GM12878 (cell line): ENCODE results near the gene AMN1. TPM values are rescaled to one million over a fixed set of nuclear protein-coding genes. Genes with fewer than 3 reads are reported as not detected.

Source experiments
- ATAC-seq: fragments of 200-7000 bp; cut with Tn5 transposase; 3 replicates; pipeline ENCODE4 v1.9.1; 2020; ENCODE audit warnings: mild to moderate bottlenecking, moderate library complexity
- BruUV-seq: library from RNA; stranded (reverse); fragments of 400-500 nt; replicated peaks from 2 replicates; lab custom pipeline; 2021; lab: Mats Ljungman, UMichigan
- CTCF ChIA-PET: fragments of 300-600 bp; sonication (Branson Sonifier 250); formaldehyde crosslinking; extraction: SDS; loops from one replicate; lab custom pipeline; 2021; ENCODE audit warnings: inconsistent platforms; lab: Yijun Ruan, JAX
- POLR2A ChIA-PET: fragments of 350-600 bp; formaldehyde crosslinking; extraction: SDS; loops from one replicate; lab custom pipeline; 2021; ENCODE audit warnings: inconsistent platforms; lab: Charles Lee
- RAD21 ChIA-PET: fragments of 300-600 bp; sonication (Branson Sonifier 250); formaldehyde crosslinking; loops from one replicate; lab custom pipeline; 2023; ENCODE audit warnings: antibody characterized with exemption; ENCODE audit not compliant: unreplicated experiment; lab: Charles Lee
- SMC1A ChIA-PET: fragments of 300-600 bp; sonication (Branson Sonifier 250); formaldehyde crosslinking; loops from one replicate; lab custom pipeline; 2023; ENCODE audit not compliant: unreplicated experiment, uncharacterized antibody; lab: Charles Lee
- DNase-seq: peaks from one replicate; pipeline ENCODE4 v3.0.0-alpha.2; 2011; ENCODE audit warnings: low read depth, low spot score
- FAIRE-seq: peaks from 3 replicates; lab custom pipeline; 2011; peaks lifted over from hg19 to GRCh38; lab: Jason Lieb, UNC
- H2AFZ ChIP-seq: 2 replicates; pipeline ENCODE4 v1.6.0; 2011; ENCODE audit warnings: low read depth, low read length, control low read depth; ENCODE audit not compliant: control insufficient read depth
- H3K27ac ChIP-seq: 2 replicates; pipeline ENCODE4 v1.5.1; 2011; ENCODE audit warnings: control low read depth; ENCODE audit not compliant: control insufficient read depth, insufficient read depth
- H3K27me3 ChIP-seq, 2 experiments: replicated peaks in 1 of 2; 2 replicates each; pipeline versions ENCODE4 v1.6.0 to v1.6.1; 2011; ENCODE audit warnings: low read length in 1 of 2; ENCODE audit not compliant: control insufficient read depth in 2 of 2, insufficient read depth in 2 of 2
- H3K36me3 ChIP-seq, 2 experiments: 2 replicates each; pipeline ENCODE4 v1.5.1; 2011; ENCODE audit warnings: low read length in 1 of 2; ENCODE audit not compliant: control insufficient read depth in 2 of 2, insufficient read depth in 2 of 2
- H3K4me1 ChIP-seq: 2 replicates; pipeline ENCODE4 v1.6.1; 2011; ENCODE audit warnings: mild to moderate bottlenecking, low read length, moderate library complexity, mixed read lengths; ENCODE audit not compliant: control insufficient read depth, insufficient read depth
- H3K4me2 ChIP-seq: 2 replicates; pipeline ENCODE4 v1.6.0; 2011; ENCODE audit warnings: control low read depth; ENCODE audit not compliant: control insufficient read depth, insufficient read depth
- H3K4me3 ChIP-seq: fragments of 200-600 bp; sonication (generic); 2 replicates; pipeline ENCODE4 v1.5.1; 2016
- H3K79me2 ChIP-seq: 2 replicates; pipeline ENCODE4 v1.6.0; 2011; ENCODE audit warnings: low read length; ENCODE audit not compliant: control insufficient read depth, insufficient read depth
- H3K9ac ChIP-seq: 2 replicates; pipeline ENCODE4 v1.8.0; 2011; ENCODE audit warnings: low read length, control low read depth, mixed read lengths; ENCODE audit not compliant: control insufficient read depth, insufficient read depth
- H3K9me3 ChIP-seq: replicated peaks from 3 replicates; pipeline ENCODE4 v1.5.1; 2011; ENCODE audit warnings: mild to moderate bottlenecking, low read length; ENCODE audit not compliant: control insufficient read depth, insufficient read depth
- H4K20me1 ChIP-seq: 2 replicates; pipeline ENCODE4 v1.6.0; 2011; ENCODE audit not compliant: control insufficient read depth, insufficient read depth
- ATF7 ChIP-seq: fragments of 450-650 bp; IDR thresholded peaks from 2 replicates; pipeline ENCODE4 v1.6.1; 2016; ENCODE audit warnings: low read depth, mild to moderate bottlenecking
- BHLHE40 ChIP-seq, 2 experiments: fragments of 450-650 bp in 1 of 2; IDR thresholded peaks; 2 replicates each; pipeline ENCODE4 v1.6.1; 2011 to 2017; ENCODE audit warnings: low read depth in 2 of 2, borderline replicate concordance in 1 of 2, improper control_type of control experiment in 1 of 2, low read length in 1 of 2, mild to moderate bottlenecking in 1 of 2
- CBX5 ChIP-seq: sonication (generic); IDR thresholded peaks from 2 replicates; pipeline ENCODE4 v1.6.1; 2016; ENCODE audit warnings: low read depth, moderate library complexity, mild to moderate bottlenecking, inconsistent platforms
- CHD4 ChIP-seq: fragments of 200-600 bp; sonication (generic); IDR thresholded peaks from 2 replicates; pipeline ENCODE4 v1.6.1; 2016; ENCODE audit warnings: mild to moderate bottlenecking
- CREB1 ChIP-seq: IDR thresholded peaks from 2 replicates; pipeline ENCODE4 v1.6.1; 2012; ENCODE audit warnings: low read depth, mild to moderate bottlenecking, inconsistent platforms
- HDAC2 ChIP-seq: fragments of 200-600 bp; sonication (generic); IDR thresholded peaks from 2 replicates; pipeline ENCODE4 v1.6.1; 2017
- KAT2A ChIP-seq: conservative IDR thresholded peaks from 2 replicates; pipeline ENCODE4 v1.6.1; 2011; ENCODE audit warnings: low read depth, low read length; ENCODE audit not compliant: control insufficient read depth
- MXI1 ChIP-seq: fragments of 150-350 bp; IDR thresholded peaks from 2 replicates; pipeline ENCODE4 v1.6.1; 2011; ENCODE audit warnings: low read depth, mild to moderate bottlenecking, inconsistent platforms, low read length, improper control_type of control experiment
- NFYA ChIP-seq: IDR thresholded peaks from 2 replicates; pipeline ENCODE4 v1.6.1; 2011; ENCODE audit warnings: low read depth, mild to moderate bottlenecking, low read length, improper control_type of control experiment, borderline replicate concordance
- NR2C1 ChIP-seq: fragments of 450-650 bp; IDR thresholded peaks from 2 replicates; pipeline ENCODE4 v1.6.1; 2017; ENCODE audit warnings: antibody characterized with exemption, mild to moderate bottlenecking, moderate library complexity
- NR2F1 ChIP-seq: fragments of 450-650 bp; conservative IDR thresholded peaks from 2 replicates; pipeline ENCODE4 v1.6.1; 2017; ENCODE audit warnings: mild to moderate bottlenecking
- TAF1 ChIP-seq: IDR thresholded peaks from 2 replicates; pipeline ENCODE4 v1.6.1; 2011; ENCODE audit warnings: mild to moderate bottlenecking, low read depth, low read length, borderline replicate concordance
- WGBS: methylation state at CpG from one replicate; pipeline ENCODE4 v1.1.6; 2016; ENCODE audit warnings: low lambda C conversion rate; ENCODE audit not compliant: insufficient replicate concordance, insufficient coverage; ENCODE audit errors: missing lambda C conversion rate; 5-methylcytosine and 5-hydroxymethylcytosine counted together
- in situ Hi-C: fragments of 300-500 bp; cut with MboI; formaldehyde crosslinking; loops from 9 replicates; pipeline ENCODE4 v1.14.3; 2018; ENCODE audit warnings: mixed read lengths
- intact Hi-C: fragments of 100-400 bp; cut with micrococcal nuclease; formaldehyde crosslinking; loops from one replicate; pipeline ENCODE4 v1.14.2; 2022; ENCODE audit not compliant: unreplicated experiment
- polyA plus RNA-seq, 11 experiments: library from polyadenylated mRNA; depleted of rRNA in 4 of 11; unstranded in 6 of 11; stranded (reverse) in 5 of 11; fragments of >200 nt; fragmentation: Nextera tagmentation in 4 of 11; fragmentation: Illumina TruSeq in 1 of 11; extraction: Ambion mirVana in 4 of 11; extraction: Trizol in 1 of 11; gene quantifications; 1 replicate in 1 of 11; 2 replicates in 10 of 11; pipeline versions ENCODE4 v1.2.1 to v1.2.3, GENCODE V29; 2011 to 2016; ENCODE audit warnings: inconsistent platforms in 2 of 11, missing spikeins in 2 of 11, low read depth in 1 of 11
- total RNA-seq, 4 experiments: library from RNA; depleted of rRNA in 3 of 4; stranded (reverse); fragments of >200 nt in 3 of 4; fragmentation: Illumina TruSeq in 1 of 4; extraction: Trizol in 1 of 4; gene quantifications; 2 replicates each; pipeline versions ENCODE4 v1.2.1 to v1.2.3, GENCODE V29; 2013 to 2021
- TF ChIP-seq, protein P1 (sequence below): IDR thresholded peaks from 2 replicates; pipeline ENCODE4 v1.6.1; 2011; ENCODE audit warnings: borderline replicate concordance, low read depth, mild to moderate bottlenecking, moderate library complexity, mixed read lengths, low read length; ENCODE audit not compliant: insufficient read depth; ENCODE audit errors: extremely low read length
- TF ChIP-seq, protein P2 (sequence below): fragments of 450-650 bp; IDR thresholded peaks from 2 replicates; pipeline ENCODE4 v1.6.1; 2017; ENCODE audit warnings: mild to moderate bottlenecking, moderate library complexity
- TF ChIP-seq, protein P3 (sequence below): fragments of 450-650 bp; IDR thresholded peaks from 2 replicates; pipeline ENCODE4 v1.6.1; 2017; ENCODE audit warnings: low read depth, mild to moderate bottlenecking, moderate library complexity
- TF ChIP-seq, protein P4 (sequence below): fragments of 450-650 bp; IDR thresholded peaks from 2 replicates; pipeline ENCODE4 v1.6.1; 2017; ENCODE audit warnings: mild to moderate bottlenecking, low read depth, inconsistent platforms; ENCODE audit not compliant: poor library complexity, severe bottlenecking

AMN1 gene
- total and polyA plus RNA-seq, 10 of the 15 experiments (the other 5 are each of a cell fraction or from before 2014, with no cell fraction given), result 5.4 to 19.3 (median 9.3) TPM

DNA sequence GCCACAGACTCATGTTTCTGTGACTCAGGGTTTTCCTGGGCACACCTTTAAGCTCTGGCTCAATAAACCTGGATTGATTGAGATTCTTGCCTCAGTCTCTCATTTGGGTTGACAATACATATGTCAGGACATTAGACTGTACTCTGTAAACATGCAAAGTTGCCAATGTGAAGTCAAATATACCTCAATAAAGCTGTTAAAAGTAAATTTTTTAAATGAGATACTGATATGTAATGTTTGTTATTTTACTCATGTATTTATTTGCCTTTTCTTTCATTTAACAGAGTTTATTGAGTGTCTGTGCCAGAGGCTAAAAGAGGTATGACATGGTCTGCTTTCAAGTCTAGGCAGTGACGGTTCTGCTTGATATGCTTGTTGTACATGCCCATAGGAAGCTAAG lies 73.0 kb downstream of the AMN1 start:
- in situ Hi-C loops, result loop anchor here (25.0 kb wide), 1 partner anchor 1257 kb away; no protein-coding TSS in a partner anchor
- H3K4me3 ChIP-seq, result no peak overlapping the region
- POLR2A ChIA-PET, result no interaction called here
- H3K27ac ChIP-seq, result no peak overlapping the region
- WGBS, result 97% methylated on average over 1 of the region's 1 CpG
- H3K27me3 ChIP-seq, result no peaks in the 10 kb centered on the region
- no peak for TF ChIP-seq NFYA
- TF ChIP-seq CREB1, result no peak
- TF ChIP-seq NR2F1, result no peak
- TF ChIP-seq, protein P1, sequence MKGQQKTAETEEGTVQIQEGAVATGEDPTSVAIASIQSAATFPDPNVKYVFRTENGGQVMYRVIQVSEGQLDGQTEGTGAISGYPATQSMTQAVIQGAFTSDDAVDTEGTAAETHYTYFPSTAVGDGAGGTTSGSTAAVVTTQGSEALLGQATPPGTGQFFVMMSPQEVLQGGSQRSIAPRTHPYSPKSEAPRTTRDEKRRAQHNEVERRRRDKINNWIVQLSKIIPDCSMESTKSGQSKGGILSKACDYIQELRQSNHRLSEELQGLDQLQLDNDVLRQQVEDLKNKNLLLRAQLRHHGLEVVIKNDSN, result no peak
- no peak for TF ChIP-seq CBX5
- TF ChIP-seq BHLHE40 (IDR thresholded peaks at IDR 0.05; ENCODE audit: borderline replicate concordance in 1 of 2, low read depth in 2 of 2, low read length in 1 of 2), result no peak
- TF ChIP-seq CHD4, result no peak
- no peak for TF ChIP-seq MXI1
- TF ChIP-seq HDAC2, result no peak
- TF ChIP-seq, protein P2, sequence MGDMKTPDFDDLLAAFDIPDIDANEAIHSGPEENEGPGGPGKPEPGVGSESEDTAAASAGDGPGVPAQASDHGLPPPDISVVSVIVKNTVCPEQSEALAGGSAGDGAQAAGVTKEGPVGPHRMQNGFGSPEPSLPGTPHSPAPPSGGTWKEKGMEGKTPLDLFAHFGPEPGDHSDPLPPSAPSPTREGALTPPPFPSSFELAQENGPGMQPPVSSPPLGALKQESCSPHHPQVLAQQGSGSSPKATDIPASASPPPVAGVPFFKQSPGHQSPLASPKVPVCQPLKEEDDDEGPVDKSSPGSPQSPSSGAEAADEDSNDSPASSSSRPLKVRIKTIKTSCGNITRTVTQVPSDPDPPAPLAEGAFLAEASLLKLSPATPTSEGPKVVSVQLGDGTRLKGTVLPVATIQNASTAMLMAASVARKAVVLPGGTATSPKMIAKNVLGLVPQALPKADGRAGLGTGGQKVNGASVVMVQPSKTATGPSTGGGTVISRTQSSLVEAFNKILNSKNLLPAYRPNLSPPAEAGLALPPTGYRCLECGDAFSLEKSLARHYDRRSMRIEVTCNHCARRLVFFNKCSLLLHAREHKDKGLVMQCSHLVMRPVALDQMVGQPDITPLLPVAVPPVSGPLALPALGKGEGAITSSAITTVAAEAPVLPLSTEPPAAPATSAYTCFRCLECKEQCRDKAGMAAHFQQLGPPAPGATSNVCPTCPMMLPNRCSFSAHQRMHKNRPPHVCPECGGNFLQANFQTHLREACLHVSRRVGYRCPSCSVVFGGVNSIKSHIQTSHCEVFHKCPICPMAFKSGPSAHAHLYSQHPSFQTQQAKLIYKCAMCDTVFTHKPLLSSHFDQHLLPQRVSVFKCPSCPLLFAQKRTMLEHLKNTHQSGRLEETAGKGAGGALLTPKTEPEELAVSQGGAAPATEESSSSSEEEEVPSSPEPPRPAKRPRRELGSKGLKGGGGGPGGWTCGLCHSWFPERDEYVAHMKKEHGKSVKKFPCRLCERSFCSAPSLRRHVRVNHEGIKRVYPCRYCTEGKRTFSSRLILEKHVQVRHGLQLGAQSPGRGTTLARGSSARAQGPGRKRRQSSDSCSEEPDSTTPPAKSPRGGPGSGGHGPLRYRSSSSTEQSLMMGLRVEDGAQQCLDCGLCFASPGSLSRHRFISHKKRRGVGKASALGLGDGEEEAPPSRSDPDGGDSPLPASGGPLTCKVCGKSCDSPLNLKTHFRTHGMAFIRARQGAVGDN, result no peak
- TF ChIP-seq, protein P3, sequence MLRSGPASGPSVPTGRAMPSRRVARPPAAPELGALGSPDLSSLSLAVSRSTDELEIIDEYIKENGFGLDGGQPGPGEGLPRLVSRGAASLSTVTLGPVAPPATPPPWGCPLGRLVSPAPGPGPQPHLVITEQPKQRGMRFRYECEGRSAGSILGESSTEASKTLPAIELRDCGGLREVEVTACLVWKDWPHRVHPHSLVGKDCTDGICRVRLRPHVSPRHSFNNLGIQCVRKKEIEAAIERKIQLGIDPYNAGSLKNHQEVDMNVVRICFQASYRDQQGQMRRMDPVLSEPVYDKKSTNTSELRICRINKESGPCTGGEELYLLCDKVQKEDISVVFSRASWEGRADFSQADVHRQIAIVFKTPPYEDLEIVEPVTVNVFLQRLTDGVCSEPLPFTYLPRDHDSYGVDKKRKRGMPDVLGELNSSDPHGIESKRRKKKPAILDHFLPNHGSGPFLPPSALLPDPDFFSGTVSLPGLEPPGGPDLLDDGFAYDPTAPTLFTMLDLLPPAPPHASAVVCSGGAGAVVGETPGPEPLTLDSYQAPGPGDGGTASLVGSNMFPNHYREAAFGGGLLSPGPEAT, result no peak
- TF ChIP-seq NR2C1, result no peak
- TF ChIP-seq, protein P4, sequence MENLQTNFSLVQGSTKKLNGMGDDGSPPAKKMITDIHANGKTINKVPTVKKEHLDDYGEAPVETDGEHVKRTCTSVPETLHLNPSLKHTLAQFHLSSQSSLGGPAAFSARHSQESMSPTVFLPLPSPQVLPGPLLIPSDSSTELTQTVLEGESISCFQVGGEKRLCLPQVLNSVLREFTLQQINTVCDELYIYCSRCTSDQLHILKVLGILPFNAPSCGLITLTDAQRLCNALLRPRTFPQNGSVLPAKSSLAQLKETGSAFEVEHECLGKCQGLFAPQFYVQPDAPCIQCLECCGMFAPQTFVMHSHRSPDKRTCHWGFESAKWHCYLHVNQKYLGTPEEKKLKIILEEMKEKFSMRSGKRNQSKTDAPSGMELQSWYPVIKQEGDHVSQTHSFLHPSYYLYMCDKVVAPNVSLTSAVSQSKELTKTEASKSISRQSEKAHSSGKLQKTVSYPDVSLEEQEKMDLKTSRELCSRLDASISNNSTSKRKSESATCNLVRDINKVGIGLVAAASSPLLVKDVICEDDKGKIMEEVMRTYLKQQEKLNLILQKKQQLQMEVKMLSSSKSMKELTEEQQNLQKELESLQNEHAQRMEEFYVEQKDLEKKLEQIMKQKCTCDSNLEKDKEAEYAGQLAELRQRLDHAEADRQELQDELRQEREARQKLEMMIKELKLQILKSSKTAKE, result no peak
- no peak for TF ChIP-seq TAF1
- TF ChIP-seq KAT2A, result no peak
- TF ChIP-seq ATF7, result no peak
- TF ChIP-seq, all 136 proteins: peak for 0
- ChIA-PET RAD21 (interaction anchor here (1.0 to 1.8 kb wide), 4 partner anchors 9 to 656 kb away, joined by 3 to 5 read pairs (median 4); no protein-coding TSS in a partner anchor), CTCF (interaction anchor here (0.7 to 1.3 kb wide), 3 partner anchors 27 to 1099 kb away, joined by 3 to 7 read pairs (median 3); no protein-coding TSS in a partner anchor), SMC1A (interaction anchor here (0.5 to 3.2 kb wide), 6 partner anchors 27 to 656 kb away, joined by 3 to 15 read pairs (median 4); no protein-coding TSS in a partner anchor)
- H3K79me2 ChIP-seq, result no peaks in the 10 kb centered on the region
- H4K20me1 ChIP-seq, result no peaks in the 10 kb centered on the region
- H3K4me1 ChIP-seq, result peaks cover 10% of the 10 kb centered on the region
- no TSS peak for BruUV-seq
- FAIRE-seq (no peak), DNase-seq (no peak), ATAC-seq (no peak)
- intact Hi-C loops, result no loop called here
- H3K4me2 ChIP-seq, result no peak overlapping the region
- H3K9me3 ChIP-seq, result no peaks in the 10 kb centered on the region
- H2AFZ ChIP-seq, result no peak overlapping the region
- H3K9ac ChIP-seq, result no peak overlapping the region
- H3K36me3 ChIP-seq, result no peaks in the 10 kb centered on the region
